Measurements from ENCODE around the gene NPAS3. TPM values are rescaled to one million over a fixed set of nuclear protein-coding genes. Genes with fewer than 3 reads are reported as not detected.

The NPAS3 gene
- total RNA-seq, 4 donors from 2014 or later, result 4.0 to 12.2 (median 5.6) TPM

- H3K4me3 ChIP-seq (replicated peaks in 1 of 3), result no peak overlapping the region
- no peaks in the 10 kb centered on the region for H3K27me3 ChIP-seq
- peaks cover 3 to 8% of the 10 kb centered on the region in 2 donors for H3K4me1 ChIP-seq
- intact Hi-C loops (cut with DNase I), result no loop called here
- no peaks in the 10 kb centered on the region for H3K9me3 ChIP-seq
- DNase-seq, result no peak
- no peak overlapping the region for H3K27ac ChIP-seq
- TF ChIP-seq CTCF (IDR thresholded peaks at IDR 0.05) (no peak), POLR2A (IDR thresholded peaks at IDR 0.05) (no peak)
- WGBS, 2 donors, result 78 to 79% methylated on average over 10 of the region's 10 CpGs
- H3K36me3 ChIP-seq, result no peaks in the 10 kb centered on the region
These were observed 628.5 kb downstream of the NPAS3 start for GRCh38 chr14:33567023-33567728.

DNA sequence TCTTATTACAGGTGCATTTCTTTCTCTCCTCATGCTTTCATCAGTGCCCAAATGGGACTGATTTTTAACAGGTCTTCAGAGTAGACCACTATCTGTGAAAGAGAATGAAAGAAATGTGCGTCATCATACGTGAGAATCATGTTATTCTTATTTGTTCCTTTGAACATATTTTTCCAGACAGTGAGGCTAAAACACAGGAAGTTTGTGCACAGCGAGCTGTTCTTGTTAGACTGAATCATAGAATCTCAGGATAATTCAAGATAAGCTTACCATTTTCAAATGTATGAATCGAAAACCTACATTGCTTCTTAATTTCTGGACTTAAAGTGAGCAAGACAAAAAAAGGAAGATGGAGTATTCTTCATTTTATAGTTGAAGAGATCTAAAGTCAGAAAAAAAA, 629.1 kb downstream of the NPAS3 start:
- no peak for TF ChIP-seq POLR2A (IDR thresholded peaks at IDR 0.05)
- TF ChIP-seq CTCF (IDR thresholded peaks at IDR 0.05), result no peak
- peaks cover 3 to 8% of the 10 kb centered on the region in 2 donors for H3K4me1 ChIP-seq
- DNase-seq, result no peak
- no peaks in the 10 kb centered on the region for H3K36me3 ChIP-seq
- no peaks in the 10 kb centered on the region for H3K9me3 ChIP-seq
- no peak overlapping the region for H3K4me3 ChIP-seq (replicated peaks in 1 of 3)
- H3K27ac ChIP-seq, result no peak overlapping the region
- 74 to 75% methylated on average over 4 of the region's 4 CpGs for WGBS, 2 donors
- intact Hi-C loops (cut with DNase I), result no loop called here
- H3K27me3 ChIP-seq, result no peaks in the 10 kb centered on the region

DNA sequence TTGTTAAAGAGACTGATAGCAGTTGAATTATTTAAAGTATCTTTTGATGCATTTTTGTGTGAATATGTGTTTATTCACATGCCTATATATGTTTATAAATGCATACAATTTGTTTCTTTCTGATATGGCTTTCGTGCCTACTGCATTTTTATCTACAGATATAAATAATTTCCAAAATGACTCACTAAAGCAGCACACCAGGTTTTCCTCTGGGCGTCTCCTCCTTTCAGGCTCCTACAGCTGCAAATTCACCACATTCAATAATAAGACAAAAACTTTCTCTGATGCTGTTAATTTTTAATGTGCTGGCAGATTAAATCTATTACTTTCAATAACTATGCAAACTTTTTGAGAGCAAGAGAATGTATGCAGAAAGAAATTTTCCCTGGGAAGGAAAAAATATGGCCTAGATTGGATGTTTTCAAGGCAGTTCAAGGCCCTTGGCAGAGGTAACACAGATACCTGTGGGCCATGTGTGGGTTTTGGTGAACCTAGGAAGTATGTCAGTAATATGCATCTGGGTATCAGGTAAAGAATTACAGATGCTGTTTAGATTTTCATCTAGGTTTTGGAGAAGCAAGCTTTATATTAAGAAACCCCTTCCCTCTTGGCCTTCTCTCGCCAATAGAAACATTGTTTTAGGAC, 630.4 kb downstream of the NPAS3 start:
- Histone ChIP-seq H3K4me1 (peaks cover 3 to 8% of the 10 kb centered on the region in 2 donors), H3K4me3 (replicated peaks in 1 of 3) (no peak overlapping the region), H3K27ac (no peak overlapping the region), H3K9me3 (no peaks in the 10 kb centered on the region), H3K27me3 (no peaks in the 10 kb centered on the region), H3K36me3 (no peaks in the 10 kb centered on the region)
- WGBS, 2 donors, result 95 to 96% methylated on average over 3 of the region's 3 CpGs
- TF ChIP-seq CTCF (IDR thresholded peaks at IDR 0.05) (no peak), POLR2A (IDR thresholded peaks at IDR 0.05) (no peak)
- no peak for DNase-seq
- intact Hi-C loops (cut with DNase I), result no loop called here

- intact Hi-C loops (cut with DNase I), result no loop called here
- 54 to 57% methylated on average over 10 of the region's 10 CpGs for WGBS, 2 donors
- H3K27me3 ChIP-seq, result no peaks in the 10 kb centered on the region
- peak in 1 of 2 donors; percentile 13 for DNase-seq
- no peak for TF ChIP-seq CTCF (IDR thresholded peaks at IDR 0.05)
- no peak for TF ChIP-seq POLR2A (IDR thresholded peaks at IDR 0.05)
- H3K27ac ChIP-seq, result no peak overlapping the region
- H3K4me3 ChIP-seq (replicated peaks in 1 of 3), result no peak overlapping the region
- peaks cover 3 to 8% of the 10 kb centered on the region in 2 donors for H3K4me1 ChIP-seq
- H3K36me3 ChIP-seq, result no peaks in the 10 kb centered on the region
- H3K9me3 ChIP-seq, result no peaks in the 10 kb centered on the region
These were observed 631.4 kb downstream of the NPAS3 start for GRCh38 chr14:33569821-33570687.
